BLaER1 (cell line): Measurements from ENCODE around the gene NXNL1.
"Not testable (repeated sequence)": the region's sequence is repeated elsewhere in the genome, so short reads cannot be mapped to it uniquely, and the experiment has no call there.

ENCODE experiments used
- H3K27ac ChIP-seq: shearing (Covaris generic); formaldehyde crosslinking; 2 replicates; pipeline ENCODE4 v1.8.1; 2022
- H3K27me3 ChIP-seq: shearing (Covaris generic); formaldehyde crosslinking; 2 replicates; pipeline ENCODE4 v1.8.1; 2022
- H3K36me3 ChIP-seq: shearing (Covaris generic); formaldehyde crosslinking; 2 replicates; pipeline ENCODE4 v1.8.1; 2022
- H3K4me1 ChIP-seq: shearing (Covaris generic); formaldehyde crosslinking; 2 replicates; pipeline ENCODE4 v1.8.1; 2022
- H3K4me2 ChIP-seq: shearing (Covaris generic); formaldehyde crosslinking; 2 replicates; pipeline ENCODE4 v1.8.1; 2022
- H3K4me3 ChIP-seq: shearing (Covaris generic); formaldehyde crosslinking; 2 replicates; pipeline ENCODE4 v1.8.1; 2022
- H3K9ac ChIP-seq: shearing (Covaris generic); formaldehyde crosslinking; 2 replicates; pipeline ENCODE4 v1.8.1; 2022
- H3K9me3 ChIP-seq: shearing (Covaris generic); formaldehyde crosslinking; 2 replicates; pipeline ENCODE4 v1.8.1; 2022
- H4K20me1 ChIP-seq: shearing (Covaris generic); formaldehyde crosslinking; 2 replicates; pipeline ENCODE4 v1.8.1; 2022
- Cebpa-rat ChIP-seq: shearing (Covaris generic); IDR thresholded peaks from 2 replicates; pipeline ENCODE4 v1.8.1; 2022

Gene NXNL1, protein sequence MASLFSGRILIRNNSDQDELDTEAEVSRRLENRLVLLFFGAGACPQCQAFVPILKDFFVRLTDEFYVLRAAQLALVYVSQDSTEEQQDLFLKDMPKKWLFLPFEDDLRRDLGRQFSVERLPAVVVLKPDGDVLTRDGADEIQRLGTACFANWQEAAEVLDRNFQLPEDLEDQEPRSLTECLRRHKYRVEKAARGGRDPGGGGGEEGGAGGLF

GRCh38 chr19:17460372-17461230 is at the start of gene NXNL1:
NXNL1 (minus strand) TSS chr19:17460926; CDS start chr19:17460869, 57 bp downstream.
- peaks cover 15% of the 10 kb centered on the region for H3K4me1 ChIP-seq
- no peak for TF ChIP-seq Cebpa-rat
- H3K9me3 ChIP-seq = no peaks in the 10 kb centered on the region
- no peak within 1 kb of the TSS for H3K4me2 ChIP-seq
- no peaks in the 10 kb centered on the region for H4K20me1 ChIP-seq
- H3K27me3 ChIP-seq = peaks cover 13% of the 10 kb centered on the region
- no peak within 1 kb of the TSS for H3K4me3 ChIP-seq
- H3K27ac ChIP-seq = 0 out of 2 replicates have a peak within 1 kb of the TSS, but pooled peaks have one; percentile 13
- no peak within 1 kb of the TSS for H3K9ac ChIP-seq
- no peaks in the 10 kb centered on the region for H3K36me3 ChIP-seq

- H3K27me3 ChIP-seq, H3K9me3 ChIP-seq, H3K9ac ChIP-seq, H3K4me3 ChIP-seq: not testable (repeated sequence)
- H3K36me3 ChIP-seq = peaks cover 40% of the 10 kb centered on the region
- H4K20me1 ChIP-seq = peaks cover 15% of the 10 kb centered on the region; the same call in 1 of the 2 replicates
- H3K27ac ChIP-seq = peak overlapping the region; percentile 22; the same call in 1 of the 2 replicates
- 0 out of 2 replicates have a peak overlapping the region, but pooled peaks have one; percentile 92 for H3K4me2 ChIP-seq
- H3K4me1 ChIP-seq = peaks cover 70% of the 10 kb centered on the region
Measured at GRCh38 chr19:17508558-17508933, 47.8 kb upstream of the NXNL1 start.

- no peak for TF ChIP-seq Cebpa-rat
- Histone ChIP-seq H3K4me1 (peaks cover 69% of the 10 kb centered on the region), H4K20me1 (peaks cover 15% of the 10 kb centered on the region; the same call in 1 of the 2 replicates), H3K27me3 (no peaks in the 10 kb centered on the region), H3K9me3 (no peaks in the 10 kb centered on the region), H3K4me2 (peak overlapping the region; percentile 58), H3K36me3 (peaks cover 40% of the 10 kb centered on the region), H3K4me3 (no peak overlapping the region), H3K27ac (peak overlapping the region; percentile 44; the same call in 1 of the 2 replicates), H3K9ac (peak overlapping the region; percentile 48; the same call in 1 of the 2 replicates)
Measured at GRCh38 chr19:17506745-17507144, 46.0 kb upstream of the NXNL1 start.

GRCh38 chr19:17505223-17505622 is 44.5 kb upstream of the NXNL1 start:
- Histone ChIP-seq H3K27ac (peak overlapping the region; percentile 72), H4K20me1 (peaks cover 15% of the 10 kb centered on the region; the same call in 1 of the 2 replicates), H3K36me3 (peaks cover 52% of the 10 kb centered on the region), H3K4me1 (peaks cover 80% of the 10 kb centered on the region), H3K27me3 (no peaks in the 10 kb centered on the region), H3K4me2 (peak overlapping the region; percentile 30; the same call in 1 of the 2 replicates), H3K9ac (0 out of 2 replicates have a peak overlapping the region, but pooled peaks have one; percentile 24), H3K4me3 (no peak overlapping the region), H3K9me3 (no peaks in the 10 kb centered on the region)
- TF ChIP-seq Cebpa-rat = no peak

GRCh38 chr19:17504456-17504855 is 43.7 kb upstream of the NXNL1 start:
- Histone ChIP-seq H3K27ac (peak overlapping the region; percentile 72), H3K9ac (peak overlapping the region; percentile 43), H3K36me3 (peaks cover 53% of the 10 kb centered on the region), H3K4me3 (no peak overlapping the region), H3K4me1 (peaks cover 80% of the 10 kb centered on the region), H3K9me3 (no peaks in the 10 kb centered on the region), H4K20me1 (peaks cover 15% of the 10 kb centered on the region; the same call in 1 of the 2 replicates), H3K4me2 (peak overlapping the region; percentile 36; the same call in 1 of the 2 replicates), H3K27me3 (no peaks in the 10 kb centered on the region)
- TF ChIP-seq Cebpa-rat = no peak

DNA sequence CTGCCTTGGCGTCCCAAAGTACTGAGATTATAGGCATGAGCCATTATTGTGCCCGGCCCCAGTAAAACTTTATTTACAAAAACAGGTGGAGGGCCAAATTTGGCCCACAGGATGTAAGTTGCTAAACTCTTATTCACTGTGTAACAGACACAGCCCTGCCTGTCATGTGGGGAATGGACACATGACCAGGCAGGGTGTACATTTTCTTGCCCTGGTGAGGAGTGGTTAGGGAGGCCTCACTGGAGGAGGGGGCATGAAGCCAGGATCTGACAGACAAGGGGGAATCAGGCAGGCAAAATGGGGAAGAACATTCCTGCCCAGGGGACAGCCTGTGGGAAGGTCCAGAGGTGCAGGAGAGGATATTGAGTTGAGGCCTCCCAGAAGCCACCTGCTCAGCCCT is 43.3 kb upstream of the NXNL1 start:
- peak overlapping the region; percentile 72 for H3K27ac ChIP-seq
- H3K4me2 ChIP-seq = peak overlapping the region; percentile 36; the same call in 1 of the 2 replicates
- H3K4me1 ChIP-seq = peaks cover 80% of the 10 kb centered on the region
- no peak overlapping the region for H3K4me3 ChIP-seq
- H3K36me3 ChIP-seq = peaks cover 49% of the 10 kb centered on the region
- TF ChIP-seq Cebpa-rat = no peak
- peaks cover 15% of the 10 kb centered on the region; the same call in 1 of the 2 replicates for H4K20me1 ChIP-seq
- no peaks in the 10 kb centered on the region for H3K27me3 ChIP-seq
- H3K9ac ChIP-seq = peak overlapping the region; percentile 43
- H3K9me3 ChIP-seq = no peaks in the 10 kb centered on the region

DNA sequence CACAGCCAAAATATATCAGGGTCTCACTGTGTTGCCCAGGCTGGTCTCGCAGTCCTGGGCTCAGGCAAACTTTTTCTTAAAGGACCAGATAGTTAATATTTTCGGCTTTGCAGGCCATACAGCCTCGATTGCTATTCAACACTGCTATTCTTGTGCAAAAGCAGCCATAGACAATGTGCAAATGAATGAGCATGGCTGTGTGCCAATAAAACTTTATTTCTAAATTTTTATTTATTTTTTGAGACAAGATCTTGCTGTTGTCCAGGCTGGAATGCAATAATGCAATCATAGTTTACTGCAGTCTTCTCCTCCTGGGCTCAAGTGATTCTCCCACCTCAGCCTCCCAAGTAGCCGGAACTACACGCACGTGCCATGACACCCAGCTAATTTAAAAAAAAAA is 42.5 kb upstream of the NXNL1 start:
- H3K9me3 ChIP-seq = no peaks in the 10 kb centered on the region
- H3K9ac ChIP-seq = no peak overlapping the region
- H4K20me1 ChIP-seq = peaks cover 14% of the 10 kb centered on the region; the same call in 1 of the 2 replicates
- H3K4me2 ChIP-seq = peak overlapping the region; percentile 17; the same call in 1 of the 2 replicates
- peaks cover 80% of the 10 kb centered on the region for H3K4me1 ChIP-seq
- H3K27me3 ChIP-seq = no peaks in the 10 kb centered on the region
- TF ChIP-seq Cebpa-rat = no peak
- H3K36me3 ChIP-seq = peaks cover 43% of the 10 kb centered on the region
- no peak overlapping the region for H3K27ac ChIP-seq
- no peak overlapping the region for H3K4me3 ChIP-seq

GRCh38 chr19:17500447-17501198 is 39.9 kb upstream of the NXNL1 start:
- Histone ChIP-seq H3K9me3 (no peaks in the 10 kb centered on the region), H3K4me1 (peaks cover 86% of the 10 kb centered on the region), H3K4me2 (peak overlapping the region; percentile 91), H3K36me3 (peaks cover 31% of the 10 kb centered on the region), H3K27me3 (no peaks in the 10 kb centered on the region), H3K27ac (peak overlapping the region; percentile 90), H4K20me1 (peaks cover 2% of the 10 kb centered on the region; the same call in 1 of the 2 replicates), H3K9ac (peak overlapping the region; percentile 78), H3K4me3 (0 out of 2 replicates have a peak overlapping the region, but pooled peaks have one; percentile 36)
- TF ChIP-seq Cebpa-rat = no peak
